Raji (cell line): ENCODE data around the gene POSTN.

Source experiments
- POLR2A ChIP-seq: IDR thresholded peaks from 2 replicates; pipeline ENCODE4 v1.6.1; 2011; ENCODE audit warnings: low read depth, low read length, control low read depth; ENCODE audit not compliant: insufficient read depth

POSTN gene

GRCh38 chr13:37598597-37598996 is at the start of gene POSTN:
POSTN (minus strand) TSS chr13:37598768; CDS start chr13:37598726, 42 bp downstream.
- TF ChIP-seq POLR2A: no peak

GRCh38 chr13:37647031-37647650 is 48.6 kb upstream of the POSTN start:
- no peak for TF ChIP-seq POLR2A

- TF ChIP-seq POLR2A: no peak
Measured at GRCh38 chr13:37646531-37646930, 48.0 kb upstream of the POSTN start.

- no peak for TF ChIP-seq POLR2A
Measured at GRCh38 chr13:37645181-37645740, 46.7 kb upstream of the POSTN start.

- no peak for TF ChIP-seq POLR2A
Measured at GRCh38 chr13:37641391-37641790, 42.8 kb upstream of the POSTN start.

GRCh38 chr13:37640499-37640898 is 41.9 kb upstream of the POSTN start:
- no peak for TF ChIP-seq POLR2A

- TF ChIP-seq POLR2A: no peak
Measured at GRCh38 chr13:37636701-37637100, 38.1 kb upstream of the POSTN start.

- no peak for TF ChIP-seq POLR2A
Measured at GRCh38 chr13:37632294-37632693, 33.7 kb upstream of the POSTN start.

GRCh38 chr13:37627428-37627827 is 28.9 kb upstream of the POSTN start:
- no peak for TF ChIP-seq POLR2A

GRCh38 chr13:37621811-37622361 is 23.3 kb upstream of the POSTN start:
- no peak for TF ChIP-seq POLR2A

GRCh38 chr13:37618554-37618953 is 20.0 kb upstream of the POSTN start:
- TF ChIP-seq POLR2A: no peak

- TF ChIP-seq POLR2A: no peak
Measured at GRCh38 chr13:37617173-37617572, 18.6 kb upstream of the POSTN start.

GRCh38 chr13:37616131-37616530 is 17.6 kb upstream of the POSTN start:
- no peak for TF ChIP-seq POLR2A

GRCh38 chr13:37615276-37615675 is 16.7 kb upstream of the POSTN start:
- TF ChIP-seq POLR2A: no peak

- no peak for TF ChIP-seq POLR2A
Measured at GRCh38 chr13:37613638-37614037, 15.1 kb upstream of the POSTN start.

- TF ChIP-seq POLR2A: no peak
Measured at GRCh38 chr13:37613236-37613635, 14.7 kb upstream of the POSTN start.
